Astrocyte (in vitro differentiated cells and primary cell): Measurements from ENCODE around the gene KCNQ1. TPM values are rescaled to one million over a fixed set of nuclear protein-coding genes. Genes with fewer than 3 reads are reported as not detected.

Experiments
- DNase-seq: peaks from one replicate; pipeline ENCODE4 v3.0.0-alpha.2; 2010; ENCODE audit warnings: low read depth
- FAIRE-seq: peaks from 2 replicates; lab custom pipeline; 2011; peaks lifted over from hg19 to GRCh38; lab: Jason Lieb, UNC
- H2AFZ ChIP-seq: 2 replicates; pipeline ENCODE4 v1.6.0; 2012; ENCODE audit warnings: low read depth, low read length, inconsistent platforms
- H3K27ac ChIP-seq: 2 replicates; pipeline ENCODE4 v1.5.1; 2011; ENCODE audit warnings: low read depth, low read length, inconsistent platforms
- H3K27me3 ChIP-seq: 2 replicates; pipeline ENCODE4 v1.6.0; 2011; ENCODE audit warnings: low read length, inconsistent platforms; ENCODE audit not compliant: insufficient read depth
- H3K36me3 ChIP-seq: 2 replicates; pipeline ENCODE4 v1.5.1; 2011; ENCODE audit warnings: low read length, inconsistent platforms; ENCODE audit not compliant: insufficient read depth
- H3K4me1 ChIP-seq: 2 replicates; pipeline ENCODE4 v1.5.1; 2011; ENCODE audit warnings: low read length, inconsistent platforms; ENCODE audit not compliant: insufficient read depth
- H3K4me2 ChIP-seq: 2 replicates; pipeline ENCODE4 v1.6.0; 2012; ENCODE audit warnings: low read length, inconsistent platforms
- H3K4me3 ChIP-seq: 2 replicates; pipeline ENCODE4 v1.5.1; 2011; ENCODE audit warnings: low read depth, mild to moderate bottlenecking, low read length, inconsistent platforms; ENCODE audit not compliant: insufficient read depth
- H3K79me2 ChIP-seq: 2 replicates; pipeline ENCODE4 v1.6.0; 2012; ENCODE audit warnings: mild to moderate bottlenecking, low read length, inconsistent platforms; ENCODE audit not compliant: insufficient read depth
- H3K9ac ChIP-seq: 2 replicates; pipeline ENCODE4 v1.6.0; 2012; ENCODE audit warnings: mild to moderate bottlenecking, low read length, inconsistent platforms
- H3K9me3 ChIP-seq: 2 replicates; pipeline ENCODE4 v1.5.1; 2012; ENCODE audit warnings: low read depth, mild to moderate bottlenecking, low read length, inconsistent platforms; ENCODE audit not compliant: insufficient read depth
- H4K20me1 ChIP-seq: 2 replicates; pipeline ENCODE4 v1.6.0; 2012; ENCODE audit warnings: low read length, inconsistent platforms; ENCODE audit not compliant: insufficient read depth
- H3K27ac Mint-ChIP-seq: one replicate; pipeline ENCODE4 v1.8.0; 2021; ENCODE audit warnings: mild to moderate bottlenecking, mixed read lengths; ENCODE audit not compliant: unreplicated experiment
- H3K27me3 Mint-ChIP-seq: one replicate; pipeline ENCODE4 v1.8.0; 2021; ENCODE audit warnings: low read depth, mixed read lengths; ENCODE audit not compliant: unreplicated experiment
- H3K36me3 Mint-ChIP-seq: one replicate; pipeline ENCODE4 v1.8.0; 2021; ENCODE audit warnings: low read depth, mixed read lengths; ENCODE audit not compliant: unreplicated experiment
- H3K4me1 Mint-ChIP-seq: one replicate; pipeline ENCODE4 v1.8.0; 2021; ENCODE audit warnings: low read depth, mixed read lengths; ENCODE audit not compliant: unreplicated experiment
- H3K4me3 Mint-ChIP-seq: one replicate; pipeline ENCODE4 v1.8.0; 2021; ENCODE audit warnings: mild to moderate bottlenecking, moderate library complexity, mixed read lengths; ENCODE audit not compliant: unreplicated experiment
- H3K9me3 Mint-ChIP-seq: one replicate; pipeline ENCODE4 v1.8.0; 2021; ENCODE audit warnings: mild to moderate bottlenecking, mixed read lengths; ENCODE audit not compliant: unreplicated experiment
- EZH2 ChIP-seq: IDR thresholded peaks from 2 replicates; pipeline ENCODE4 v1.6.1; 2012; ENCODE audit warnings: mild to moderate bottlenecking, low read length, inconsistent platforms; ENCODE audit not compliant: insufficient read depth
- total RNA-seq: library from RNA; stranded (reverse); gene quantifications from 2 replicates; pipeline ENCODE4 v1.2.1, GENCODE V29; 2021
- TF ChIP-seq, protein P1 (sequence below): IDR thresholded peaks from 2 replicates; pipeline ENCODE4 v1.5.1; 2011; ENCODE audit warnings: low read depth, mild to moderate bottlenecking, inconsistent platforms, low read length, moderate library complexity; ENCODE audit not compliant: insufficient read depth

KCNQ1 gene
- total RNA-seq, 1 donor from 2014 or later: not detected

GRCh38 chr11:2572491-2573239, 127.9 kb downstream of the KCNQ1 start:
- Mint-ChIP-seq H3K27me3 (peaks cover 27% of the 10 kb centered on the region), H3K27ac (no peak overlapping the region), H3K36me3 (no peaks in the 10 kb centered on the region), H3K9me3 (no peaks in the 10 kb centered on the region), H3K4me3 (no peak overlapping the region), H3K4me1 (no peaks in the 10 kb centered on the region)
- no peak overlapping the region for H3K4me2 ChIP-seq
- no peaks in the 10 kb centered on the region for H4K20me1 ChIP-seq
- H3K9me3 ChIP-seq: no peaks in the 10 kb centered on the region
- H3K36me3 ChIP-seq: no peaks in the 10 kb centered on the region
- H2AFZ ChIP-seq: no peak overlapping the region
- FAIRE-seq: no peak
- no peak for TF ChIP-seq EZH2
- TF ChIP-seq, protein P1, sequence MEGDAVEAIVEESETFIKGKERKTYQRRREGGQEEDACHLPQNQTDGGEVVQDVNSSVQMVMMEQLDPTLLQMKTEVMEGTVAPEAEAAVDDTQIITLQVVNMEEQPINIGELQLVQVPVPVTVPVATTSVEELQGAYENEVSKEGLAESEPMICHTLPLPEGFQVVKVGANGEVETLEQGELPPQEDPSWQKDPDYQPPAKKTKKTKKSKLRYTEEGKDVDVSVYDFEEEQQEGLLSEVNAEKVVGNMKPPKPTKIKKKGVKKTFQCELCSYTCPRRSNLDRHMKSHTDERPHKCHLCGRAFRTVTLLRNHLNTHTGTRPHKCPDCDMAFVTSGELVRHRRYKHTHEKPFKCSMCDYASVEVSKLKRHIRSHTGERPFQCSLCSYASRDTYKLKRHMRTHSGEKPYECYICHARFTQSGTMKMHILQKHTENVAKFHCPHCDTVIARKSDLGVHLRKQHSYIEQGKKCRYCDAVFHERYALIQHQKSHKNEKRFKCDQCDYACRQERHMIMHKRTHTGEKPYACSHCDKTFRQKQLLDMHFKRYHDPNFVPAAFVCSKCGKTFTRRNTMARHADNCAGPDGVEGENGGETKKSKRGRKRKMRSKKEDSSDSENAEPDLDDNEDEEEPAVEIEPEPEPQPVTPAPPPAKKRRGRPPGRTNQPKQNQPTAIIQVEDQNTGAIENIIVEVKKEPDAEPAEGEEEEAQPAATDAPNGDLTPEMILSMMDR: no peak
- no peaks in the 10 kb centered on the region for H3K4me1 ChIP-seq
- H3K27me3 ChIP-seq: no peaks in the 10 kb centered on the region
- no peak overlapping the region for H3K27ac ChIP-seq
- H3K79me2 ChIP-seq: no peaks in the 10 kb centered on the region
- DNase-seq: no peak
- no peak overlapping the region for H3K4me3 ChIP-seq
- H3K9ac ChIP-seq: no peak overlapping the region

DNA sequence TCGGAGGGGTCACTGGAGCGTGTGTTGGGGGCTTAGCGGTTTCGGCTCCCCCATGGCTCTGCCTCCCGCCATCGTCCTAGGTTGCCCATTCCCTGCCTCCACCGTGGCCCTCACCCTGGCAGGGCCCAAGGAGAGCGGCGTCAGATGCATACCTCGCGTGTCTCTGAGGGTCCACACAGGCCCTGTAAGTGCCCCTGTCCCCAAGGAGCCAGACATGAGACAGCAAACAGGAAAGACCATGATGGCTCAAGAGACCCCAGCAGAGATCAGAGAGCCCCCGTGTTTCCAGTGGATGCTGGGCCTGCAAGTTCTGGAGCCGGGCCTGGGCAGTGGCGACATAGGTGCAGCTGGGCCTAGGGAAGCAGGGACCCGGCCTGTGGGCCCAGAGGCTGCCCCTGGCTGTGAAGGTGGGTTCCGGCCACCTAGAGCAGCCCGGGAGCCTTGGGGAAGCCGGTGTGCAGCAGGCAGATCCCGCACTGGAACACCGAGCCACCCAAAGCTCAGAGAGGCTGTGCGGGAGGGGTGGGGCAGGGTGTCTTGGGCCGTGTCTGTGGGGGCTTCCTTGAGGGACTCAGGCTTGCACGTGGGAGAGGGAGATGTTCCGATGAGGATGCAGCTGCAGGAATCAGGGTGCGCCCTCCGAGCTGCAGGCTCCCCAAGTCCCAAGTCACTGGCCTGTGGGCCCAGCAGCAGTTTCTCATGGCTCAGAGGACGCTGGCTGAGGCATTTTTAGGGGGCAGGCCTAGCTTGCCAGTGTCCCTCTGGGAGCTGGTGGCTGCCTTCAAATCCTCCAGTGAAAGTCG, 128.6 kb downstream of the KCNQ1 start:
- Mint-ChIP-seq H3K27ac (no peak overlapping the region), H3K9me3 (no peaks in the 10 kb centered on the region), H3K27me3 (peaks cover 28% of the 10 kb centered on the region), H3K4me1 (no peaks in the 10 kb centered on the region), H3K4me3 (no peak overlapping the region), H3K36me3 (no peaks in the 10 kb centered on the region)
- Histone ChIP-seq H2AFZ (no peak overlapping the region), H4K20me1 (no peaks in the 10 kb centered on the region), H3K4me1 (no peaks in the 10 kb centered on the region), H3K9ac (no peak overlapping the region), H3K79me2 (no peaks in the 10 kb centered on the region), H3K27ac (no peak overlapping the region), H3K4me2 (no peak overlapping the region), H3K27me3 (no peaks in the 10 kb centered on the region), H3K4me3 (no peak overlapping the region), H3K36me3 (no peaks in the 10 kb centered on the region), H3K9me3 (no peaks in the 10 kb centered on the region)
- TF ChIP-seq EZH2: no peak
- TF ChIP-seq, protein P1: no peak
- DNase-seq (no peak), FAIRE-seq (no peak)
